HepG2 (cell line): Measurements from ENCODE around the gene SLC2A11. TPM values are rescaled to one million over a fixed set of nuclear protein-coding genes. Genes with fewer than 3 reads are reported as not detected.

ENCODE experiments used
- CBFB ChIP-seq: sonication (generic); formaldehyde crosslinking; IDR thresholded peaks from 2 replicates; pipeline ENCODE4 v1.4.0; 2020; ENCODE audit warnings: missing genetic modification reagents
- CEBPB ChIP-seq: IDR thresholded peaks from 2 replicates; pipeline ENCODE4 v1.6.1; 2011; ENCODE audit warnings: low read depth, low read length, improper control_type of control experiment, borderline replicate concordance
- ZBTB37 ChIP-seq: sonication (generic); formaldehyde crosslinking; IDR thresholded peaks from 2 replicates; pipeline ENCODE4 v1.4.0; 2020; ENCODE audit warnings: mild to moderate bottlenecking, missing genetic modification reagents
- ZFP36 ChIP-seq: fragments of 150-350 bp; IDR thresholded peaks from 2 replicates; pipeline ENCODE4 v1.6.1; 2018; ENCODE audit warnings: borderline replicate concordance, low read length, low read depth; ENCODE audit not compliant: partially characterized antibody
- polyA plus RNA-seq, 8 experiments: library from polyadenylated mRNA; depleted of rRNA in 3 of 8; stranded (reverse) in 7 of 8; unstranded in 1 of 8; fragments of >200 nt; fragmentation: Illumina TruSeq in 4 of 8; extraction: Trizol in 4 of 8; gene quantifications; 2 replicates each; pipeline versions ENCODE4 v1.2.1 to v1.2.3, GENCODE V29; 2011 to 2016; ENCODE audit warnings: low read depth in 4 of 8, missing spikeins in 1 of 8, mixed read lengths in 1 of 8; ENCODE audit not compliant: insufficient read depth in 1 of 8
- total RNA-seq, 5 experiments: library from RNA; depleted of rRNA; stranded (reverse); fragments of >200 nt; fragmentation: Illumina TruSeq; extraction: Trizol; gene quantifications; 2 replicates each; pipeline ENCODE4 v1.2.3, GENCODE V29; 2016; ENCODE audit warnings: low read depth in 1 of 5
- TF ChIP-seq, protein P1 (sequence below): sonication (generic); formaldehyde crosslinking; IDR thresholded peaks from 2 replicates; pipeline ENCODE4 v1.8.0; 2022; ENCODE audit warnings: mild to moderate bottlenecking, missing genetic modification reagents, moderate library complexity
- TF ChIP-seq, protein P2 (sequence below): sonication (generic); formaldehyde crosslinking; IDR thresholded peaks from 2 replicates; pipeline ENCODE4 v1.5.1; 2020; ENCODE audit warnings: mild to moderate bottlenecking, missing genetic modification reagents

The SLC2A11 gene
- total and polyA plus RNA-seq, 2 of the 13 experiments (the other 11 are each of a cell fraction or from before 2014, with no cell fraction given): 15.2 to 15.4 TPM

DNA sequence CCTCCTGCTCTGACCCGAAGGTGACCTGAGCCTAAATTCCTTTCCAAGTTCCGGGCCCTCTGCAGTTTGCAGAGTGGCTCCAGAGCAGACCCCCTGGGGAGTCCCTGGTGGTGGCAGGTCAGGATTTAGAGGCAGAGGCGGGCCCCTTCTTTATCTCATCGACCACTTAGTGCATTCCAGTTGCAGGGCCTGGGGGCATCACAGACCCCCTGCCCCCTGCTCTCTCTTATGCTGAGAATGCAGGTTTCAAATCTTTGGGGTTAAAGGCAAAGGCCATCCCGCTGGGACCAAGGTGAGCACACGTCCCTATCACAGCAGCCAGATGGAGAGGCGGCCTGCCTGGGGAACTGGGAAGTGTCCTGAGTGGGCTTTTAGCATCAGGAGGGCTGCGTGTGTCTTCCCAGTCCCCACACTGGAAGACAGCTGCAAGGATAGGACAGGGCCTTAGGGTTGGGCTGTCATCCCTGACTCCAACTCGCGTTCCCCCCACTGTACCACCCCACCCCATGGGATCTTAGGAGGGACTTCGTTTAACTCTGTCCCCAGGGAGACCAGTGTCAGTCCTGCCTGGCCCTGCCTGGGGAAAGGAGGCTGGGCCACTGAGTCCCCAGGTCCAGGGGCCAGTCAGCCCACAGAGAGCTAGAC lies 30.2 kb upstream of the SLC2A11 start (continued):
- TF ChIP-seq ZBTB37 (CRISPR knock-in tag) (no peak), ZFP36 (no peak), CBFB (CRISPR knock-in tag) (no peak), CEBPB (no peak)
- TF ChIP-seq, protein P1, sequence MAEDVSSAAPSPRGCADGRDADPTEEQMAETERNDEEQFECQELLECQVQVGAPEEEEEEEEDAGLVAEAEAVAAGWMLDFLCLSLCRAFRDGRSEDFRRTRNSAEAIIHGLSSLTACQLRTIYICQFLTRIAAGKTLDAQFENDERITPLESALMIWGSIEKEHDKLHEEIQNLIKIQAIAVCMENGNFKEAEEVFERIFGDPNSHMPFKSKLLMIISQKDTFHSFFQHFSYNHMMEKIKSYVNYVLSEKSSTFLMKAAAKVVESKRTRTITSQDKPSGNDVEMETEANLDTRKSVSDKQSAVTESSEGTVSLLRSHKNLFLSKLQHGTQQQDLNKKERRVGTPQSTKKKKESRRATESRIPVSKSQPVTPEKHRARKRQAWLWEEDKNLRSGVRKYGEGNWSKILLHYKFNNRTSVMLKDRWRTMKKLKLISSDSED (CRISPR knock-in tag): no peak
- TF ChIP-seq, protein P2, sequence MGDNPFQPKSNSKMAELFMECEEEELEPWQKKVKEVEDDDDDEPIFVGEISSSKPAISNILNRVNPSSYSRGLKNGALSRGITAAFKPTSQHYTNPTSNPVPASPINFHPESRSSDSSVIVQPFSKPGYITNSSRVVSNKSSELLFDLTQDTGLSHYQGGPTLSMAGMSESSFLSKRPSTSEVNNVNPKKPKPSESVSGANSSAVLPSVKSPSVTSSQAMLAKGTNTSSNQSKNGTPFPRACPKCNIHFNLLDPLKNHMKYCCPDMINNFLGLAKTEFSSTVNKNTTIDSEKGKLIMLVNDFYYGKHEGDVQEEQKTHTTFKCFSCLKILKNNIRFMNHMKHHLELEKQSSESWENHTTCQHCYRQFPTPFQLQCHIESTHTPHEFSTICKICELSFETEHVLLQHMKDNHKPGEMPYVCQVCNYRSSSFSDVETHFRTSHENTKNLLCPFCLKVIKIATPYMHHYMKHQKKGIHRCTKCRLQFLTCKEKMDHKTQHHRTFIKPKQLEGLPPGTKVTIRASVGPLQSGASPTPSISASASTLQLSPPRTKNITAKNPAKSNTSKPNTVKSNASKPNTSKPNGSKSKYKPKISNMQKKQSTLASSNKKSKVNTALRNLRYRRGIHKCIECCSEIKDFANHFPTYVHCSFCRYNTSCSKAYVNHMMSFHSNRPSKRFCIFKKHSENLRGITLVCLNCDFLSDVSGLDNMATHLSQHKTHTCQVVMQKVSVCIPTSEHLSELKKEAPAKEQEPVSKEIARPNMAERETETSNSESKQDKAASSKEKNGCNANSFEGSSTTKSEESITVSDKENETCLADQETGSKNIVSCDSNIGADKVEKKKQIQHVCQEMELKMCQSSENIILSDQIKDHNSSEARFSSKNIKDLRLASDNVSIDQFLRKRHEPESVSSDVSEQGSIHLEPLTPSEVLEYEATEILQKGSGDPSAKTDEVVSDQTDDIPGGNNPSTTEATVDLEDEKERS (CRISPR knock-in tag): no peak
